GM18868 (cell line): ENCODE data around the gene LRRC23.

Experiments
- ATAC-seq: cut with Tn5 transposase; IDR thresholded peaks from one replicate; pipeline ENCODE4 v1.9.1; 2021; ENCODE audit warnings: mild to moderate bottlenecking, moderate library complexity; ENCODE audit not compliant: unreplicated experiment

The LRRC23 gene

GRCh38 chr12:6955108-6956020 lies 50.7 kb downstream of the LRRC23 start:
- ATAC-seq, result no peak

- no peak for ATAC-seq
These were observed 51.6 kb downstream of the LRRC23 start for GRCh38 chr12:6956021-6956727.

- ATAC-seq, result no peak
These were observed 52.6 kb downstream of the LRRC23 start for GRCh38 chr12:6957151-6957701.

- ATAC-seq, result no peak
These were observed 53.4 kb downstream of the LRRC23 start for GRCh38 chr12:6957741-6958608.

GRCh38 chr12:6958609-6959057 lies 54.0 kb downstream of the LRRC23 start:
- ATAC-seq, result no peak

- peak; percentile 51 for ATAC-seq
These were observed 54.6 kb downstream of the LRRC23 start for GRCh38 chr12:6959058-6959804.

GRCh38 chr12:6959805-6960592 lies 55.4 kb downstream of the LRRC23 start:
- no peak for ATAC-seq

- ATAC-seq, result no peak
These were observed 56.1 kb downstream of the LRRC23 start for GRCh38 chr12:6960593-6961277.

GRCh38 chr12:6961278-6961694 lies 56.7 kb downstream of the LRRC23 start:
- peak; percentile 32 for ATAC-seq

GRCh38 chr12:6961695-6962284 lies 57.2 kb downstream of the LRRC23 start:
- ATAC-seq, result peak; percentile 14

- no peak for ATAC-seq
These were observed 57.8 kb downstream of the LRRC23 start for GRCh38 chr12:6962285-6963015.

GRCh38 chr12:6963016-6963731 lies 58.6 kb downstream of the LRRC23 start:
- no peak for ATAC-seq
